Stimulated activated CD8-positive, alpha-beta memory T cell treated with anti-CD3 and anti-CD28 coated beads, Interleukin-15, amount 100 ng/mL, for 24 hours (primary cell): Measurements from ENCODE around the gene PXDN.
"Not testable (repeated sequence)": the region's sequence is repeated elsewhere in the genome, so short reads cannot be mapped to it uniquely, and the experiment has no call there.

Experiments used
- DNase-seq: peaks from one replicate; pipeline ENCODE4 v3.0.0-alpha.2; 2020; ENCODE audit warnings: low read depth

PXDN gene

DNA sequence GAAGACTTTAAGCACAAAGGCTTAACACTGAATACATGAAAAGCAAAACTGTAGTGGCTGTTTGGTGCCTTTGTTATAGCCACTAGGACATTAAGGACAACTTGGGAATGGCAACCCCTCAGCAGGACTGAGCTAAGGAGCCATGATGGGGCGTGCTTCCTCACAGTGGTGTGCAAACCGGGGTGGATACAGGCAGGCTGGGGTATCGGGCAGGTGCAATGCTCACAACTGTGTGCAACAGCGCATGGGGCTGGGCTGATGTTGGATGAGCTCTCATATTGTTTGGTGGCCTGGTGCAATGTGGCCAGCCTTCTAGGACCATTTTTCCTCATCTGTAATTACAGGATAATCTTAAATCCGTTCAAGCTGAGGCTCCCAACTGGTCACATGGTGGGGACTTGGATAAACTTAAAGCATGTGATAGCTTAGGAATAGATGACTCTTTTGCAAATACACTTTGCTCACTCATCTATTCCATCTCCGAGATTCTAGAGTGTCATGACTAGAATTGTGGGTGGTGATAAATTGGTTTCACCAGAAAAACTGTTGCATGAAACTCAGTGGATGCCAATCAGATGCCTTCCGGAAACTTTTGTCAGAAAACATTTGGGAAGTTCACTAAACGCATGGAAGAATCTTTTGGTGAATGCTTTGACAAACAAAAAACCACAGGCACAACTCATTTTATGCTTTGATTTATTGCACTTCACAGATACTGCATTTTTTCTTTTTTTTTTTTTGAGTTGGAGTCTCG is 116.5 kb downstream of the PXDN start:
- no peak for DNase-seq

DNA sequence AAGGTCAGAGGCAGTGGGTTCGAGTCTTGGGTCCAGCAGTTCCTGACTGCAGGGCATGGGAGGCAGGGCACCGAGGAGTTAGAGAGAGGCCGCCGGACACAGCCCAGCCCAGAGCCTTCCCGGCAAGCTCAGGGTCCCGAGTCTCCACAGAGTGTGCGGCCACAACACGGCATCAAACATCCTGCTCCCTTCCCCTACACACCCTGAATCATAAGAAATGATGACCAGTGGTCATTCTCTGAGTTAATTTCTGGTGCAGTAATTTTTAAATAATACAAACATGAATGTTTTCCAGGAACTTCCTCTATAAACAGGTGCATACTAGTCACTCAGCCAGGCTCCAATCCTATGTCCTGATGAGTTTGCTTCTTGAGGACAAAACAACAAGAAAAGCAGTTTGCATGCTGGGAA is 118.0 kb downstream of the PXDN start:
- no peak for DNase-seq

DNA sequence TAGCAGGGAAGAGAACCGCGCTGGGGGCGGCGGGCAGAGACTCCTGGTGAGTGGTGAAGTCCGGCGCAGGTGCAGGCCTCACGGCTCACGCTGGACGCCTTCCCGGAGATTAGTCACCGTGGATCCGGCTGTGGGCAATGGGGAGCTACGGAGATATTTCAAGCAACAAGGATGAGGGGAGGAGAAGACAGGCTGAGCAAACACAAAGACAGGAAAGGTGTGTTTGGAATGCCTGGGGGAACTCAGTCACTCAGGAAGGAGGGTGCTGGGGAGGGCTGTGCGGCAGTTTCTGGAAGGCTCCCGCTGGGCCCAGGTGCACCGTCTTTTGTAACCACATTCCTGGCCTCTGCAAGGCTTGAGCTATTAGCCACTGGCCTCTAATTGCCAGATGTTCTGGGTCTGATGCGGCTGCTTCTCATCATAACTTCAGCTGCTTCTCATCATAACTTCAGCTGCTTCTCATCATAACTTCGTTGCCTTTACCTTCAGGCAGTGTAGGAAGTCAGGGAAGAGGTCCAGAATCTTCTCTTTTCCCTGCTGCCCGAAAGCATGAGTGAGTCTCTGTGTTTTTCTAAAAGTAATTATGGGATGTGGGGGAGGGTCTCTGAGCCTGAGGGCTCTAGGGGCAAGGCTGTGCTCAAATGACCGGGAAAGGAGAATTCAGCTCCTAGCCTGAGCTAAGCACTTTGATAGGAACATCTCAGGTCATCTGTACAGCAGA is 118.9 kb downstream of the PXDN start:
- no peak for DNase-seq

DNA sequence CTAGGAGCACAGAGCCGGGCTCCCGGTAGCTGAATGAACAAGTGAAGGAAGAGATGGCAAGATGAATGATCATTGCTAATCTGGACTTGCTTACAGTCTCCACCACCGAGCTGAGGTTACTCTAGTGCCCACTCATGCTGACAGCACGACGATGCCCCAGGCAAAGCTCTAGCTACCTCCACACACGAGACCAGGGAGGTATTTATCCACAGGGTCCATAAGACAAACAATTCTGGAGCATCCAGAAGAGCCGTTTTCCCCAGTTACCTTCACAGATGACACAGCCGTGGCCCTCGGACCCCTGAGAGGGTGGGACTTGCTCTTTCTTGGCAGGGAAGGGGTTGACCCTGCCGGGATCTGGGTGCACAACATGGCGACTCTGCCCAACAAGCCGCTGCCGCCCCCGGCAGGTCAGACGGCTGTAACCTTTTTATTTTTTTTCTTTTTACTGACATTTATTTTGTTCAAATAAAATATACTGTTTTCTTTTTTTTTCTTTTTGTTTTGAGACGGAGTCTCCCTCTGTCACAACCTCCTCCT is 120.3 kb downstream of the PXDN start:
- DNase-seq = no peak

DNA sequence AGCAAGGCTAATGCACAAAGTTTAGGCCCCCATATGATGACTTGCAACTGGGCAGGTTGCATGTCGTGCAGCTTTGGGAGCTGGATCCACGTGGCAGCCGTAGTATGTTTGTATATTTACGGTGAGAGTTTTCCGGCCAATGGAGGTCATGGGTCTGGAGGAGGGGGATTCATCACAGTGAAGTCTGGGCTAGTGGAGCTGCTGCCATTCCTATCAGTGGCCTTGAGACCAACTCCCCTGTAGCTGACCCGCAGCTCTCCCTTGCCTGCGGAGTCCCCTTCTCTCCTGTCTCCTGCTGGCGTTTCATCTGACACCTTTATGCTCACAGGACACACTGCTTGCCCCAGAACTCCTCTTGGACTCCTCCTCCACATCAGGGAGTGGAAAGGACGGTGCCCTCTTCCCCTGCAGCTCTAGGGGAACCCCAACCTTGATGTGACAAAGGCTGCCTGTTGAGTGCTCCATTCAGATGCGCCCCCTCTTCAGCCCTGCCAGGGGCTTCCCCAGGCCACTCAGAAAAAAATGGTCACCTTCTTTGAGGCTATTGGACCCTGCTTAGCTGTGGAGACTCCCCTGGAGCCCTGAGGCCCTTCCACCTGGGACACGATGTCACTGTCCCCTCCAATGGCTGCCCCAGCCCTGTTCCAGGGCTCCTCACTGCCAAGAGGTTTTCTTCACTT is 121.7 kb downstream of the PXDN start:
- no peak for DNase-seq

DNA sequence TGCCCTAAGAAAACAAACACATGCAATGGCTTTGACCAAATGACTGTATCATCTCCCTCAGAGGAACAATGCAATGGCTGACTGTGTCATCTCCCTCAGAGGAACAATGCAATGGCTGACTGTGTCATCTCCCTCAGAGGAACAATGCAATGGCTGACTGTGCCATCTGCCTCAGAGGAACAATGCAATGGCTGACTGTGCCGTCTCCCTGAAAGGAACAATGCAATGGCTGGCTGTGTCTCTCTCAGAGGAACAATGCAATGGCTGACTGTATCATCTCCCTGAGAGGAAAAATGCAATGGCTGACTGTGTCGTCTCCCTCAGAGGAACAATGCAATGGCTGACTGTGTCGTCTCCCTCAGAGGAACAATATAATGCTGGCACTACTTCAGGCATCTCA is 122.3 kb downstream of the PXDN start:
- not testable (repeated sequence) for DNase-seq

DNA sequence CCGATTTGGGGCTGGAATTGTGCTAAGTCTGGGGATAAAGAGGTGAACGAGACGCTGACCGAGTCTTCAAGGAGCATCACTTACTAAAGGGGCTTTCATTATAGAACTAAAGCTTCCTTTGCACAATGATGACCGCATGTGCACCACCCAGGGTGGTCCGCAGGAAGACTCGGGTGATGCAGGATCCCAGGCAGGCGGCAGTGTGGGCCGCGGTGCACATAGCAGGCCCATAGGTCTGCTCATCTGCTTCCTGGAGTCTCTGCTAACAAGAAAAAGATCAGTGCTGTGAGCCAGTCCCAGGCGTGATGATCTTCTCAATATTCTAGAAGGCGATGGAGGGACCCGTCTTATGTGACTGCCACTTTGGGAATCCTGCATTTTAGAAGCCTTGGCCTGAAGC is 122.8 kb downstream of the PXDN start:
- no peak for DNase-seq

DNA sequence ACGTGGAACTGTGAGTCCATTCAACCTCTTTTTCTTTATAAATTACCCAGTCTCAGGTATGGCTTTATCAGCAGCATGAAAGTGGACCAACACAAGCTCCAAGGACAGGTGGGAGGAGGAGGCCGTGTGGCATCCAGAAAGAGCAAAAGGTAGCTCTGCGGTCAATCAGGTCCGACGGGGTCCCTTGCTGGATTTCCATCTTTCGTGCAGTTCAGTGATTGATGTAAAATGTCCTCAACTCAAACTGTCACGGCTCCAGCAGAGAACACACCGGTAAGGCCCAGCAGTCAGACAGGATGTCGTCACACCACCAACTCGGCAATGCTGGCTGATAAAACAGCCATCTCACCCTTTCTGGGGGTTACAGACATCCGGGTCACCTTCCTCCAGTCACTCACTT is 123.3 kb downstream of the PXDN start:
- no peak for DNase-seq

DNA sequence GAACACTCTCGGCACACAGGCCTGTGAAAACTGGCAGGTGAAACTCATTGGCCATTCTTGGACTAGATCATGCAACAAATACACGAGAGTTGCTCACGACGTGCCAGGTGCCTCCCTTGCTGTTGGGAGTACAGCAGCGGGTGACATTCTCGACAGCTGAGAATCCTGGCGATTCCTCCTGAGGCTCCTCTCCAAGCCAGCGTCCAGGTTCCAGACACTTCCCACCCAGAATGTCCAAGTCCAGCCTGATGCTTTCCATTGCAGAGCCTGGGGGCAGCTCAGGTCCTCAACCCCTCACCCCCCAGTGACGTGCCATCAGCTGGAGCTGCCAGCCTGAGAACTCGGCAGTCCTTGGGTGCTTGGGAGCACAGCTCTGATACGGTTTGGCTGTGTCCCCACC is 124.2 kb downstream of the PXDN start:
- no peak for DNase-seq

DNA sequence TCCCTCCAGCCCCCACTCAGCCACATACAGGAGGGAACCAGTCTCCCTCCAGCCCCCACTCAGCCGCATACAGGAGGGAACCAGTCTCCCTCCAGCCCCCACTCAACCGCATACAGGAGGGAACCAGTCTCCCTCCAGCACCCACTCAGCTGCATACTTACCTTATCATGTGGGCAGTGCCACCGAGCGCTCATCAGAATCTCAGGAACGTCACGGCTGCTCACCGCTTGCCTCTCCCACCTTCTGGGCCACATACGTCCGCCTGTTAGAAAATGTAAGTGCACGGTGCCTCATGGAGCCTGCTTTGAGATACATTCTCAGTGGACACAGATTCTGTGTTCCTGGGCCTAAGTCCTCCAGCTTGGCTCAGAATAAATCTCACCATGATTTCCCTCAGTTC is 124.8 kb downstream of the PXDN start:
- DNase-seq = no peak

DNA sequence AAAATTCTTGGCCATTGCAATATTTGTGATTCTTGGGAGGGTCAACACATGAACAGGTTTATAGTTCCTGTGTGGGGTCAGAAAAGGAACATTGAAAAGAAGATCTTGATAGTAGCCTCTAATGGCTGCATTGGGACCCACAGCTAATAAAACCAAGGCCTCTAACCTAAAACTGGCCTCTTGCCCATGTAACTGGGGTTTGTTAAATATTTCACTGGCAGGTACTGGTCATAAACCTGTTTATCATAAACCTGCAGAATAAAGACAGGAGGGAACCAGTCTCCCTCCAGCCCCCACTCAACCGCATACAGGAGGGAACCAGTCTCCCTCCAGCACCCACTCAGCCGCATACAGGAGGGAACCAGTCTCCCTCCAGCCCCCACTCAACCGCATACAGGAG is 125.3 kb downstream of the PXDN start:
- no peak for DNase-seq

DNA sequence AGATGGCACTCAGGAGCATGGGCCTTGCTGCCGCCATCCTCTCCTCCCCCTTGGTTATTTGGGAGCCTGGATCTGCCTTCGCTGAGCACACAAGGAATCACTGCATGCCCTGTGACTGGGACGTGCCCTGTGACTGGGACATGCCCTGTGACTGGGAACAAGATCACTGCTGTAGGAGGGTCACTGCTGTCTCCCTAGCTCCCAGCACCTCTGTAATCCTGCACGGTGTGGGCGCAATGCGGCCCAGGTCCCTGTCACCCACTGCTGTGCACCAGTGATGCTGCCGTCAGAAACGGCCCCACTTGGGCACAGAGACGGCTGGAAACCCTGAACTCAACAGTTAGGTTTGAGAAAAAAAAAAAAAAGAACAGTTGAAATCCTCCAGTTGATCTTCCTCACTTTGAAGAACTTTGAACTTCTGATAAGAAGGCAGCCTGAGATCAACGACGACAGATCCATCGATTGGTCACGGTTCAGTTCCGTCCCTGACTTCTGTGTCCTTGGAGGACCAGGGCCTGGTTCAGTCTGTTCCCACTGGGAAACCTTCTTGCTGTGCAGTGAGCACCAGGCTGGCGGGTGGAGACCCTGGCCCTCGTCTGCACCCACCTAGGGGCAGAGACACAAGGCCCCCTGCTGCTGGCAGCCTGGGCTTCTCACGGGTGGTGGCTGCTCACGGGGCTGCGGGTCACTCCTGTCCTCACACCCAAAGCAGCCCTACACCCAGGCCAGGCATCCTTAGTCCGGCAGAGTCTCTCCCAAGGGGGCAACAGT is 125.9 kb downstream of the PXDN start:
- no peak for DNase-seq

DNA sequence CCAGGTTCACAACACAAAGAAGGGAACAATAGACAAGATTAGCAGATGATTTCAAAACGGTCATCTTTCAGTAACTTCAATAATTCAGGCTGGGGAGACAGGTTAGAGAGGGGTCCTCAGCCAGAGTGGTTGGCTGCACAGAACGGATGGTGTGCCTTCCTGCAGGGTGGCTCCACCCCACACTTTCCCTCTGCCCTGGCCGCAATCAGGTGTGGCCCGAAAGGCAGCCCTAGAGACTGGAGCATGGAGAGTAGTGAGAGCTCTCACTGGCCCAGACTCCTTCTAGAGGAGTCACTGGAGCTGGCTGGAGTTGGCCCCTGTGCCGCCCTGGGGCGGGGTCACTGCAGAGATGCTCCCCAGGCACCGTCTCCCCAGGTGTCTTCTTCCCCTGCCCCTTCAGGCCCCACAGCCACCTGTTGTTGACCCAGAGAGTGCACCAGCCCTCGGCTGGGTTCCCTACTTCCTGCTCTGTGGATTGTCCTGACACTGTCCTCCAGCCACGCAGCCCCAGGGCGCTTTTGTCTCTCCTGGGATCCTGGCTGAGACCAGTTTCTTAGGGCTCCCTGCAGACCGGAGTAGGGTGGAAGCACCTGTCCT is 126.8 kb downstream of the PXDN start:
- no peak for DNase-seq

DNA sequence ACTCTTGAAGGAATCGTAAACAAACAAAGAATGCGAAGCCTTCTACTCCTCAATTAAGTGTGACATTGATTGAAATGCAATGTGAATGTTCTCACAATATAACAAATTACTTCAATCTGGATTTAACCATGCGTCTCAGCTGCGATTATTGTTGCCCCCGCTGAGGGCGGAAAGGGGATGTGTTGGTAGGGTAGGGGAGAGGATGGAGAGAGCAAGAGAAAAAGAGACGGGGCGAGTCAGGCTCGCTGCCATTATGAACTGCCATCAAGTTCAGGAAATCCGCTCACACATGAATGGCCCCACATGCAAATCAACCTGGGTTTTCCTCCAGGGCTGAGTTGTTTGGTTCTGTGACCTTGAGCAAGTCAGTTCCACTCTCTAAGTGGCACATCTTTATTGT is 129.8 kb downstream of the PXDN start:
- DNase-seq = no peak

DNA sequence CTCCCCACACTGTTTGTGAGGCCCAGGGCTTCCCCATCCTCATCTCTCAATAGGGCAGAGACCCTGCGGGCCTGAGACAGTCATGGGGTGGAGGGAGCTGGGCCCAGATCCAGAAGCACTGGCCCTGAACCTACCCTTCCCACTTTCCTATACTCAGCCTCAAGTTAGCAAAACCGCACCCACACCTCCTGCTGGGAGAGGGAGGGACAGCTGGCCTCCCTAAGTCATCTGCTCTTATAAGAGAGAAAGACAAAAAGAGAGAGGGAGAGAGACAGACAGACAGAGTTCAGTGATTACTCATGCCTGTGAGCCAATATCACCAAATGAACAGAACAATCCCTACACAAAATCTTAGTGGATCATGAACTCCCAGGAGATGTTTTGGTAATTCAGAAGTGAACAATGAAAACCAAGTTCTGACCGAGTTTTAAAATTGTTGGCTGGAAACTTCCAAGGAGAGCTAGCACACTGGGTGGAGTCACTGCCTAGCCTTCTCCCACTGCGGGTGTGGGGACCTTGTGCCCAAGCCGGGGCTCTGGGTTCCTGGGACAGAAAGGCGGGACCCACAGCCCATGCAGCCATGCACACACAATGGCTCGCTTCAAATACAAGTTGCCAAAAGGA is 130.5 kb downstream of the PXDN start:
- DNase-seq = no peak

DNA sequence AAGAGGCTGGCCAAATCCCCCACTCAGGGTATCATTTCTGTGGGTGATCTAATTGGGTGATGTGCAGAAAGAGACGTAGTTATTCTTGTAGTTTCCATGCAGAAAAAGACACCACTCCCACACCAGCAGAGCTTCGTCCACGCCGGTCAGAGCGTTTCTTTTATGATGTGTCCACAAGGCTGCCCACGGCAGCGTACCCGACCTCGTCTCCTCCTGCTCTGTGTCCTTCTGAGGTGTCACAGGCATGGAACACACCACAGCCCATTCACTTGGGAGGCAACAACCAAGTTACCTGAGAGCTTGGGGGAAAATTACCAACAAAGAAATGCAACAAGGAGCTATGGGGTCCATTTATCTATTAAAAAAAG is 131.3 kb downstream of the PXDN start:
- DNase-seq = no peak

DNA sequence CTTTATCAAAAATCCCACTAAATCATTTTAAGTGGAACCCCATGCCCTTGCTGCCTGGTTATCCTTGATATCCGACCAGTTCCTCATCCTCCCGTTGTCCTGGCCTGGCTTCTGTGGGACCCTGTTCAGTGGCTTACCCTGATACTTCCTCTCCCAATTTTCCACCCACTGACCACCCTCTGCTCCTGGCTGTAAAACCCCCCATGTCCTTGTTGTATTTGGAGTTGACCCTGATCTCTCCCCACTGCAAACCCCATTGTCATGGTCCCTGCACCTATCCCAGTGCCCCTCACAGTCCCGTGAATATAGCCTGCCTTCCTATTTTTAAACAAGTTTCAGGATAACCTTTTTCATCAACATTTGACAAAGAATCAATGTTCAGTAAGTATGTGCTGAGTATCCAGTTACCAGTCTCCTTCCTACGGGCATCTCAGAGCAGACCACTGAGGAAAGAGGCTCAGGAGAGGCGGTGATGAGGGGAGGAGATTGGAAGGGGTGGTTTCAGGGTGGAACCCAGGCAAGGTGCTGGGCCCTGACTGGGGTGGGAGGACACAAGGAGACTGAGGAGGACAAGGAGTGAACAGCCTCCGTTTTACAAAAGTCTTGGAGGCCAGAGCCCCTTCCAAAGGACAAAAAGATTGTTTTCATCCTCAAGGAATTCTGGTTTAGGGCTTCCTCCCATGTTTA is 131.8 kb downstream of the PXDN start:
- DNase-seq = no peak

DNA sequence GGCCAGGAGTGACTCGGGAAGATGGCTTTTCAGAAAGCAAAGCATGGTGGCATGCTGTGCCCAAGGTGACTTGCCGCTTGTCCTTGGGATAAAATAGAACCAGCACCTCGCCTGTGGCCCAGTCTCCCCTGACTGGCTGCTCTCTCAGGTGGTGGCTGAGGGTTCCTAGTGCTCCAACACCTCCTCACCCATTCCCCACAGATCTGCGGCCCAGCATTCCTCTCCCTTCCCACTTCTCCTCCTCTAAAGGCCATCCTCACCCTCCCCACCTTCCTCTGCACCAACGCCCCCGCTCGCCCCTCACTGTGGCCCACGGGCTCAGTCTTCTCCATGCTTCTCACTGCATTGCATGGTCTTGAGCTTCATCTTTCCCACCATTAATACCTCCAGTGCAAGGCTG is 132.4 kb downstream of the PXDN start:
- no peak for DNase-seq

DNA sequence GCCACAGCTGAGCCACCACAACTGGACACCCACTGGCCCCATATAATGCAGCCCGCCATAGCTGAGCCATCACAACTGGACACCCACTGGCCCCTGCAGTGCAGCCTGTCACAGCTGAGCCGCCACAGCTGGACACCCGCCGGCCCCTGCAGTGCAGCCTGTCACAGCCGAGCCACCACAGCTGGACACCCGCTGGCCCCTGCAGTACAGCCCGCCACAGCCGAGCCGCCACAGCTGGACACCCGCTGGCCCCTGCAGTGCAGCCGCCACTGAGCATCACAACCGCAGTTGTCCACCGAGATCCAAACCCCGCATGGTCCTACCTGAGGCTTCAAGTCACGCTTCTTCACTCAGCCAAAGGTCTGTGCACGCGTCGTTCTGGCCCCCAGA is 134.2 kb downstream of the PXDN start:
- DNase-seq = no peak

DNA sequence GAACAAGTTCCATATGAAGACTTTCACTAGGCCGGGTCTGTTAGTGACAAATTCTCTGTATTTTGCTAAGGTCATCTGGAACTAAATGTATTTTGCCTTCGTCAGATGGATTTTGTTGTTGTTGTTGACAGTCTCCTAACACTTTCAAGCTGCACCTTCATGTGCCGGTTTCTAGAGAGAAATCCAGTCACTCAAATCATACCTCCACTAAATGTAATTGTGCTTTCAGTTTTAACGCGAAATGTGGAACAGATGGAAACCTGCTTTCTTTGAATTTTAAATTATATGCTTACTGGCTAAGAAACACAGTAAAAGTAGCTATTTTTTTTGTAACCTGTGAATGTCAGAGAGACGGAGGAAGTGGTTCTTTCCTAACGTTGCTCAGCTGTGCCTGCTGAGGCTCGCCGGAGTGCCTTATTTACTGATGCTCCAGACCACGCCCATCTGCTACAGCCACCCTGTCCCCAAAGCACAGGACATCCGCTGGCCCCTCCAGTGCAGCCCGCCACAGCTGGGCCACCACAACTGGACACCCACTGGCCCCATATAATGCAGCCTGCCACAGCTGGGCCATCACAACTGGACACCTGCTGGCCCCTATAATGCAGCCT is 134.7 kb downstream of the PXDN start:
- no peak for DNase-seq
